ENCODE results near the gene FRAT2. TPM values are rescaled to one million over a fixed set of nuclear protein-coding genes. Genes with fewer than 3 reads are reported as not detected.

Gene FRAT2
- total and polyA plus RNA-seq, 4 donors = 2.7 to 15.1 (median 11.7) TPM

DNA sequence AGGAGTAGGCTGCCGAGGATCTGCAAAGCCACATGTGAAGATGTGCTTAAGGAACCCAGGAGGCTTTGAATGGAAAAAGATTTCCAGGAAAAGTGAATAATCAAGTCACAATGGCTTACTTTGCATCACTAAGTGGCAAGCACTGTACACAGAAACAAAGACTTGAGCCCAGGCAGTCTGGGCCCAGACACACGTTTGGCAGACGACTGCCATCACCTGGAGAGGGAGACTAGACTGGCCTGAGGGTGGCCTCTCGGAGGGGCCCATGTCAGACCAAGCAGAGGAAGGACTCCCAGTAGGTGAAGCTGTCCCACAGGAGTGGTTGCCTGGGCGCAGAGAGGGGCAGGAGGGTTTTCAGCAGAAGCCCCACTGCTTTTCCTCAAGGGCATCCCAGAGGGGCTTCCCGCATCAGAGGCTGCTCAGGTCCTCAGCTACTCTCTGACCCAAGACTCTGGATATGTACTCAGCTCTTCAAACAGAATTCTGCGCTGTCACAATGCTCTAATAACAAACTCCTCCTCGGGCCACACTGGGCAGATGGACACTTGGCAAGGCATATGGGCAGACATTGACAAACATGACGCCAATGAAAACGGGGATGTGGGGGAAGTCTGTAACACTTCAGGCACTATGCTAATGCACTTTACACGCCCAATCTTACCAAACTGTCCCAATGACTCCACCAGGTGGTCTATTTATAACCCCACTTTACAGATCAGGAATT lies 27.9 kb upstream of the FRAT2 start:
- Histone ChIP-seq H3K9me3 (ENCODE audit: control insufficient read depth in 4 of 4, low read length in 3 of 4) (no peaks in the 10 kb centered on the region), H3K27me3 (ENCODE audit: control insufficient read depth in 4 of 4, insufficient read depth in 4 of 4, low read length in 3 of 4) (no peaks in the 10 kb centered on the region), H3K27ac (ENCODE audit: low read depth in 1 of 2, low read length in 2 of 2) (no peak overlapping the region), H3K4me1 (ENCODE audit: control insufficient read depth in 4 of 4, insufficient read depth in 4 of 4, low read length in 3 of 4) (no peaks in the 10 kb centered on the region), H3K4me3 (ENCODE audit: low read depth in 1 of 3, low read length in 3 of 3) (no peak overlapping the region), H3K9ac (ENCODE audit: low read depth in 1 of 2, low read length in 2 of 2) (no peak overlapping the region), H3K36me3 (ENCODE audit: control insufficient read depth in 4 of 4, insufficient read depth in 3 of 4, low read depth in 1 of 4, low read length in 3 of 4) (peaks cover 0 to 29% (median 5%) of the 10 kb centered on the region in 4 donors)
- no peak for TF ChIP-seq REST (IDR thresholded peaks at IDR 0.05)
- TF ChIP-seq RAD21 (IDR thresholded peaks at IDR 0.05) = no peak
- TF ChIP-seq HNF4A (conservative IDR thresholded peaks at IDR 0.05) = no peak
- TF ChIP-seq MAX (IDR thresholded peaks at IDR 0.05) = no peak
- DNase-seq (ENCODE audit: low spot score) = no peak
- WGBS = 75% methylated on average over 11 of the region's 11 CpGs

DNA sequence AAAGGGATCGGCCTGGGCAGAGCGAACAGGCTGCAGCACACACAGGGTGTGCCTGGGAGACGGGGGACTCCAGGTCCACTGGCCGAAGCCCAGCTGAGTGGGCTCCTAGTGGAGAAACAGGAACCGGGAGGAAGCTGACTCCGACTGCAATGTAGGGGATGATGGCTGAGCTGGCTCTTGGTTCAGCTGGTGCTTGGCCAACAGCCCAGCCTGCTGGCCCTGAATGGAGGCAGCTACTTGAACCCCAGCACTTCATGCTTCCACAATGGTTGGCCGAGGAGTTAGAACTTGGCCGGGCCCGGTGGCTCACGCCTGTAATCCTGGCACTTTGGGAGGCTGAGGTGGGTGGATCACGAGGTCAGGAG lies 27.0 kb upstream of the FRAT2 start:
- Histone ChIP-seq H3K27me3 (ENCODE audit: control insufficient read depth in 4 of 4, insufficient read depth in 4 of 4, low read length in 3 of 4) (no peaks in the 10 kb centered on the region), H3K4me1 (ENCODE audit: control insufficient read depth in 4 of 4, insufficient read depth in 4 of 4, low read length in 3 of 4) (no peaks in the 10 kb centered on the region), H3K4me3 (ENCODE audit: low read depth in 1 of 3, low read length in 3 of 3) (no peak overlapping the region), H3K9ac (ENCODE audit: low read depth in 1 of 2, low read length in 2 of 2) (no peak overlapping the region), H3K9me3 (ENCODE audit: control insufficient read depth in 4 of 4, low read length in 3 of 4) (no peaks in the 10 kb centered on the region), H3K27ac (ENCODE audit: low read depth in 1 of 2, low read length in 2 of 2) (no peak overlapping the region), H3K36me3 (ENCODE audit: control insufficient read depth in 4 of 4, insufficient read depth in 3 of 4, low read depth in 1 of 4, low read length in 3 of 4) (peaks cover 0 to 26% (median 7%) of the 10 kb centered on the region in 4 donors)
- 92% methylated on average over 11 of the region's 11 CpGs for WGBS
- TF ChIP-seq HNF4G (IDR thresholded peaks at IDR 0.05) (no peak), FOXA1 (IDR thresholded peaks at IDR 0.05) (no peak), MAX (IDR thresholded peaks at IDR 0.05) (no peak), GABPA (IDR thresholded peaks at IDR 0.05 in 1 of 2, conservative IDR thresholded peaks at IDR 0.05 in 1 of 2) (no peak), REST (IDR thresholded peaks at IDR 0.05) (no peak), SP1 (IDR thresholded peaks at IDR 0.05) (no peak), RXRA (IDR thresholded peaks at IDR 0.05) (no peak)
- TF ChIP-seq, protein P1, sequence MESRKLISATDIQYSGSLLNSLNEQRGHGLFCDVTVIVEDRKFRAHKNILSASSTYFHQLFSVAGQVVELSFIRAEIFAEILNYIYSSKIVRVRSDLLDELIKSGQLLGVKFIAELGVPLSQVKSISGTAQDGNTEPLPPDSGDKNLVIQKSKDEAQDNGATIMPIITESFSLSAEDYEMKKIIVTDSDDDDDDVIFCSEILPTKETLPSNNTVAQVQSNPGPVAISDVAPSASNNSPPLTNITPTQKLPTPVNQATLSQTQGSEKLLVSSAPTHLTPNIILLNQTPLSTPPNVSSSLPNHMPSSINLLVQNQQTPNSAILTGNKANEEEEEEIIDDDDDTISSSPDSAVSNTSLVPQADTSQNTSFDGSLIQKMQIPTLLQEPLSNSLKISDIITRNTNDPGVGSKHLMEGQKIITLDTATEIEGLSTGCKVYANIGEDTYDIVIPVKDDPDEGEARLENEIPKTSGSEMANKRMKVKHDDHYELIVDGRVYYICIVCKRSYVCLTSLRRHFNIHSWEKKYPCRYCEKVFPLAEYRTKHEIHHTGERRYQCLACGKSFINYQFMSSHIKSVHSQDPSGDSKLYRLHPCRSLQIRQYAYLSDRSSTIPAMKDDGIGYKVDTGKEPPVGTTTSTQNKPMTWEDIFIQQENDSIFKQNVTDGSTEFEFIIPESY (IDR thresholded peaks at IDR 0.05) = no peak
- no peak for DNase-seq (ENCODE audit: low spot score)
